ENCODE results near the gene GATAD2B.
"Not testable (repeated sequence)": the region's sequence is repeated elsewhere in the genome, so short reads cannot be mapped to it uniquely, and the experiment has no call there.

Gene GATAD2B

GRCh38 chr1:153770797-153771196 lies 152.0 kb downstream of the GATAD2B start:
- H3K27ac ChIP-seq, result peak overlapping the region; percentile 96
- DNase-seq (ENCODE audit: low spot score), result no peak
- TF ChIP-seq CTCF (conservative IDR thresholded peaks at IDR 0.05; ENCODE audit: low read depth), result no peak
- CTCF ChIA-PET, result interaction anchor here (1.5 kb wide), 1 partner anchor 93 kb away, joined by 4 read pairs; no protein-coding TSS in a partner anchor
- POLR2A ChIA-PET (ENCODE audit: low non-redundant PET), result no interaction called here

GRCh38 chr1:153769221-153769620 lies 153.6 kb downstream of the GATAD2B start:
- no peak for TF ChIP-seq CTCF (conservative IDR thresholded peaks at IDR 0.05; ENCODE audit: low read depth)
- DNase-seq (ENCODE audit: low spot score), result no peak
- ChIA-PET CTCF (interaction anchor here (1.0 kb wide), 1 partner anchor 28 kb away, joined by 3 read pairs; no protein-coding TSS in a partner anchor), POLR2A (ENCODE audit: low non-redundant PET) (no interaction called here)
- H3K27ac ChIP-seq, result no peak overlapping the region

- no peak for TF ChIP-seq CTCF (conservative IDR thresholded peaks at IDR 0.05; ENCODE audit: low read depth)
- ChIA-PET CTCF (interaction anchor here (1.0 kb wide), 1 partner anchor 28 kb away, joined by 3 read pairs; no protein-coding TSS in a partner anchor), POLR2A (ENCODE audit: low non-redundant PET) (no interaction called here)
- H3K27ac ChIP-seq, result no peak overlapping the region
- no peak for DNase-seq (ENCODE audit: low spot score)
Measured at GRCh38 chr1:153768316-153769181, 154.2 kb downstream of the GATAD2B start.

- TF ChIP-seq CTCF (conservative IDR thresholded peaks at IDR 0.05; ENCODE audit: low read depth), result no peak
- CTCF ChIA-PET, result interaction anchor here (0.6 kb wide), 1 partner anchor 248 kb away, joined by 6 read pairs; no protein-coding TSS in a partner anchor
- H3K27ac ChIP-seq, result no peak overlapping the region
- POLR2A ChIA-PET (ENCODE audit: low non-redundant PET), result interaction anchor here (0.5 kb wide), 1 partner anchor 13 kb away, joined by 3 read pairs; no protein-coding TSS in a partner anchor
- DNase-seq (ENCODE audit: low spot score), result no peak
Measured at GRCh38 chr1:153767519-153767918, 155.3 kb downstream of the GATAD2B start.

- POLR2A ChIA-PET (ENCODE audit: low non-redundant PET); DNase-seq (ENCODE audit: low spot score); H3K27ac ChIP-seq: not testable (repeated sequence)
- CTCF ChIA-PET, result interaction anchor here (0.6 kb wide), 1 partner anchor 249 kb away, joined by 6 read pairs; no protein-coding TSS in a partner anchor
Measured at GRCh38 chr1:153766663-153767062, 156.1 kb downstream of the GATAD2B start.

GRCh38 chr1:153764310-153764709 lies 158.5 kb downstream of the GATAD2B start:
- H3K27ac ChIP-seq, result peak overlapping the region; percentile 17; the same call in 1 of the 2 replicates
- DNase-seq (ENCODE audit: low spot score), result no peak
- ChIA-PET CTCF (no interaction called here), POLR2A (ENCODE audit: low non-redundant PET) (interaction anchor here (0.6 kb wide), 1 partner anchor 19 kb away, joined by 4 read pairs; no protein-coding TSS in a partner anchor)
- TF ChIP-seq CTCF (conservative IDR thresholded peaks at IDR 0.05; ENCODE audit: low read depth), result no peak

All from RWPE1 (cell line).